KOPT-K1 (cell line): ENCODE results near the gene PPP1R15A.
"Not testable (repeated sequence)": the region's sequence is repeated elsewhere in the genome, so short reads cannot be mapped to it uniquely, and the experiment has no call there.

Experiments
- H3K27ac ChIP-seq: fragments of 200-600 bp; sonication (generic); 2 replicates; pipeline ENCODE4 v1.5.1; 2016; ENCODE audit warnings: antibody characterized with exemption, mild to moderate bottlenecking, low read depth, low read length; ENCODE audit not compliant: poor library complexity, severe bottlenecking
- H3K36me3 ChIP-seq: fragments of 200-600 bp; sonication (generic); 2 replicates; pipeline ENCODE4 v1.5.1; 2017; ENCODE audit warnings: antibody characterized with exemption, mild to moderate bottlenecking, low read length, moderate library complexity; ENCODE audit not compliant: insufficient read depth
- H3K9me3 ChIP-seq: fragments of 200-600 bp; sonication (generic); 2 replicates; pipeline ENCODE4 v1.5.1; 2017; ENCODE audit warnings: antibody characterized with exemption, low read length, mild to moderate bottlenecking; ENCODE audit not compliant: insufficient read depth, poor library complexity, severe bottlenecking

The PPP1R15A gene

DNA sequence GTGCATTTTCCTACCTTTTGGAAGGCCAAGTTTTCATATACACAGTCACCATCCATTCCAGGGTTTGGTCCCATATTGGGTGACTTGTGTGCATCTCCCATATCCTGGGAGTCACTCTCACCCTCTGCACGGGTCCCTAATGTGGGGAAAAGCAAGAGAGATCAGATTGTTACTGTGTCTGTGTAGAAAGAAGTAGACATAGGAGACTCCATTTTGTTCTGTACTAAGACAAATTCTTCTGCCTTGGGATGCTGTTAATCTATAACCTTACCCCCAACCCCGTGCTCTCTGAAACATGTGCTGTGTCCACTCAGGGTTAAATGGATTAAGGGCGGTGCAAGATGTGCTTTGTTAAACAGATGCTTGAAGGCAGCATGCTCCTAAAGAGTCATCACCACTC is 17.3 kb downstream of the PPP1R15A start:
- not testable (repeated sequence) for H3K27ac ChIP-seq, H3K9me3 ChIP-seq, H3K36me3 ChIP-seq

DNA sequence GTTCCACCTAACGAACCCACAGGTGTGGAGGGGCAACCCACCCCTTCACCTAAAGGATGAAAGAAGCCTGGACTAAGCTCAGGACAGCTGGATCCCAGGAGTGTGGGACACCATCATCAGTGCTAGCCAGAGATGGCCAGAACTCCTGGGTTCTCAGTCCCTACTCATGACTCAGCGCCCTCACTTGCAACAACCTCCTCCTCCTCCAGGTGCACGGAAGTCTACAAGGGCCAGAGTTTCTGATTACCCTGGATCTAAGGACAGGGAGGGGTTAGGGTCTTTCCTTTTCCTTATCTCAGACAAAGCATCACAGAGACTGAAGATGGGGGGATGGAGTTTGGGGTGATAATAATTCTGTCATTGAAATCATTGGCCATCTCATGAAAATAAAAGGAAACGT is 18.3 kb downstream of the PPP1R15A start:
- no peaks in the 10 kb centered on the region for H3K9me3 ChIP-seq
- H3K36me3 ChIP-seq: no peaks in the 10 kb centered on the region
- no peak overlapping the region for H3K27ac ChIP-seq

DNA sequence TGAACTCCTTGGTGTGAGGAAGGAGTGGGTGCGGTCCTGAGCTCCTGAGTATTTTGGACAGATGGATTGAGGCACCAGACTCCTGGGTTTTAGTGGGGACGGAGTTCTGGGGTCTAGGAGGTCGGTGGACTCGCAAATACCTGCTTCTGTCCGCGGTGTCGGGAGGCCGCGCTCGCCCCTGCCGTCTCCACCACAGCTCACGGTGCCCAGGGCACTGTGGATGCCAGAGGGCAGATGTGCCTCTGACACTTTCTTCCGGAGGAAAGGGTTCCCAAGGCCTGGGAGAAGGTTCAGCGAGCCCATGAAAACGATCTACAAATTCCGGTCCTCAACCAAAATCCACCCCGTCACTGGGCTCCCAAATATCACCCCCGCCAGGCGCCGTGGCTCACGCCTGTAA is 23.0 kb downstream of the PPP1R15A start:
- H3K9me3 ChIP-seq: no peaks in the 10 kb centered on the region
- H3K36me3 ChIP-seq: no peaks in the 10 kb centered on the region
- H3K27ac ChIP-seq: no peak overlapping the region

DNA sequence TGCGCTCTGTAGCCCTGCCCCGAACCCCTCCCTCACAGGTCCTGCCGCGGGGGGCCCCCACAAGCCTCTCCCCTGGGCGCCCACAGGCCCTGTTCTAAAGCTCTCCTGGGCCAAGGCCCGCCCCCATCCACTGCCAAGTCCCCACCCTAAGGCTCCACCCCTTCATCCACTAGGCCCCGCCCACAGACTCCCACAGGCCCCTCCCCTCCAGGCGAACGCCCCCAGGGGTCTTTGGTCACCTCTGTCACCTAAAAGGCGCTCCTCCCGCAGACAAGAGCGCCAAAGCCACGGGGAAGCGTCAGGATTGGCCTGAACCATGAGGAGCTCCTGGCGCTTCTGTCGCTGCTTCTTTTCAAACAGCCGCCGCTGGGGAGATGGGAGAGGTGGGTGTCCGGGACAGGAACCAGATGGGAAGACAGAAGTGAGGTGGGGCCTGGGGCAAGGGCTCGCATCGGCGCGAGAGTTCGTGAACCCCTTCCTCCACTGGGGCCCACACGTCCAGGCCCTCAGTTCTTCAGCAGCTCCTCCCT is 24.0 kb downstream of the PPP1R15A start:
- Histone ChIP-seq H3K27ac (no peak overlapping the region), H3K36me3 (no peaks in the 10 kb centered on the region), H3K9me3 (no peaks in the 10 kb centered on the region)

DNA sequence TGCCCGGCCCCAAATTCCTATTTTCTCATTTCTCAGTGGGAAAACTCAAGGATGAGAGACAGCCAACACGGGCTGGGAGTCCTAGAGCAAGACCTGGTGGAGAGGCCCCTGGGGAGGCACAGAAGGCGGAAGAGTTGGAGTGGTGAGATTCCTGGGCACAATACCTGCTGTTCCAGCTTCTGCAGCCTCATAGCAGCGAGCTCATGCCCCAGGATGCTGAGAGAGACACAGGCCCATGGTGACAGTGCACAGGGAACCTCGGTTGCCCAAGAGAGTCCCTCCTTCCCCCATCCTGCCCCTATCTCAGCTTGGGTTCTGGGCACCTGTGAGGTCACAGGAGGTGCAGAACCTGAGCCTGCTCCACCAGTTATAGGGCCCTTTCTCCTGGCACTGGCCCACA is 25.0 kb downstream of the PPP1R15A start:
- no peak overlapping the region for H3K27ac ChIP-seq
- no peaks in the 10 kb centered on the region for H3K9me3 ChIP-seq
- peaks cover 7% of the 10 kb centered on the region; the same call in 1 of the 2 replicates for H3K36me3 ChIP-seq

DNA sequence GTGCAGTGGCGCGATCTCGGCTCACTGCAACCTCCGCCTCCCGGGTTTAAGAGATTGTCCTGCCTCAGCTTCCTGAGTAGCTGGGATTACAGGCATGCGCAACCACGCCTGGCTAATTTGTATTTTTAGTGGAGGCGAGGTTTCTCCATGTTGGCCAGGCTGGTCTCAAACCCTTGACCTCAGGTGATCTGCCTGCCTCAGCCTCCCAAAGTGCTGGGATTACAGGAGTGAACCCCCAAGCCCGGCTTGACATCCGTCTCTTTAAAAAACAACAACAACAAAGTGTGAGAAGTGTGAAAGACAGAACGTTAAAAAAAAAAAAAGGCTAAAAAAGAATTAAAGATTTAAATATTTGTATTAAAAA is 27.1 kb downstream of the PPP1R15A start:
- Histone ChIP-seq H3K36me3 (peaks cover 13% of the 10 kb centered on the region), H3K27ac (peak overlapping the region; percentile 96)
- not testable (repeated sequence) for H3K9me3 ChIP-seq

DNA sequence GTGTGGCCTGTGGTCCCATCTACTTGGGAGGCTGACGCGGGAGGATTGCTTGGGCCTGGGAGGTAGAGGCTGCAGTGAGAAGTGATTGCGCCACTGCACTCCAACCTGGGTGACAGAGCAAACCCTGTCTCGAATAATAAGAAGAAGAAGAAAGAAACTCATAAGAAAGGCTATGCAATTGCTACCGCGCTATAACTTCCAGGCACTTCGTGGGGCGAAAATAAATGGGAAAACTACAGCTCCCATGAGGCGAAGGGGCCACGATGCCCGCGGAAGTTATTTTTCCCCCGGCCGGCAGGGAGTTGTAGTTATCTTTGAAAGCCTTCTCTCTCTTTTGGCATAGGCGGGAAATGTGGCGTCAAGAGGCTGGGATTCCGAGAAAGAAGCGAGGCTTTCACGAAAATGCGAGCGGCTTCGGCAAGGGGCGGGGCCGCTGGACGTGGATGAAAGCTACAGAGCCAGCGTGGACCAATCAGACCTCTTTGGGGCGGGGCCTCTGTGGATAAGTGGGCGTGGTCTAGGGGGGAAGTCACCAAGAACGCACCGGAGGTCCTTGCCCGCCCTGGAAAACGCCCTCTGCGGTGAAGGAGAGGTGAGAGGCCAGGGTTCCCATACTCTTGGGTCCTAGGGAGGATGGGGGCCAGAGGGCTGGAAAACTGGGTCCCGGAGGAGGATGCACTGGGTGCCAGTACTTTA is 27.7 kb downstream of the PPP1R15A start, which contains the start of gene NUCB1:
NUCB1 (plus strand) TSS at position 532 of the 696 bp plus-strand sequence. CDS start 485 bp downstream, outside the sequence.
- Histone ChIP-seq H3K9me3 (no peaks in the 10 kb centered on the region), H3K27ac (peak within 1 kb of the TSS; percentile 96), H3K36me3 (peaks cover 19% of the 10 kb centered on the region)

DNA sequence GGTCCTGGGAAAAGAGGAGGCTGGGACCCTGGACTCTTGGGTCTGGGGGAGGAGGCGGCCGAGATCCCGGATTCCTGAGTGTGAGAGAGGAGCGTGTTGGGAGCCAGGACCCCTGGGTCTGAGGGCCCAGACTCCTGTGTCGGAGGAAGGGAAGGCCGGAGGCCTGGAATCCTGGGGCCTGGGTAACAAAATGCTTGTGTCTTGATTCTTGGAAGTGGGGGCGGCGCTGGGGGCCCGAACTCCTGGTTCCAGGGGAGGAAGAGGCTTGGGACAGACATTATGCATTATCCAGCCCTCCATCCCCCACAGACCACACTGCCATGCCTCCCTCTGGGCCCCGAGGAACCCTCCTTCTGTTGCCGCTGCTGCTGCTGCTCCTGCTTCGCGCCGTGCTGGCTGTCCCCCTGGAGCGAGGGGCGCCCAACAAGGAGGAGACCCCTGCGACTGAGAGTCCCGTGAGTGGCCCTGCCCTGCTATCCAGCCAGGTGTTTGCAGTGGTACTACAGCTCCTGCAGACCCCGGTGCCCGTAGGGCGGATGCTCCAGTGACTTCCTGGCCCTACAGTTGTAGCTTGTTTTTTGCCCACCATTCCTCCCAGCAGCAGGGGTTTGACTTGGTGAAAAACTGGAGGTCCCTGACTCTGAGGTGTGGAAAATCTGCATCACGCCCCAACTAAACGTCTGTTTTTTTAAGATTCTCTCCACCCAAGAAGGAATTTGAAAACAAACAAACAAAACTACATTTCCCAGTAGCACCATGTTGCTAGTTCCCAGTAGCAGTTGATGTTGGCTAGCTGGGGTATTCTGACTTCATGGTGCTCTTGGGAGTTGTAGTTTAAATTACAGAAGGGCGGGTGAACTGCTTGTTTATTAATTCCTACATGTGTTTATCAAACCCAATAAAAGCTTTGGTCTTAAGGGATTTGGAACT is 28.5 kb downstream of the PPP1R15A start:
- peak overlapping the region; percentile 96 for H3K27ac ChIP-seq
- H3K9me3 ChIP-seq: no peaks in the 10 kb centered on the region
- H3K36me3 ChIP-seq: peaks cover 26% of the 10 kb centered on the region

DNA sequence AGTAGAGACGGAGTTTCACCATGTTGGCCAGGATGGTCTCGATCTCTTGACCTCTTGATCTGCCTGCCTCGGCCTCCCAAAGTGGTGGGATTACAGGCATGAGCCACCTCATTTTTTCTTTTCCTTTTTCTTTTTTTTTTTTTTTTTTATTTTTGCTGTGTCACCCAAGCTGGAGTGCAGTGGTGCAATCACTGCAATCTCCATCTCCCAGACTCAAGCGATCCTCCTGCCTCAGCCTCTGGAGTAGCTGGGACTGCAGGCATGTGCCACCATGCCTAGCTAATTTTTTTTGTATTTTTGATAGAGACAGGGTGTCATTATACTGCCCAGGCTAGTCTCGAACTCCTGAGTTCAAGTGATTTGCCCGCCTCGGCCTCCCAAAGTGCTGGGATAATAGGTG is 30.1 kb downstream of the PPP1R15A start:
- H3K27ac ChIP-seq, H3K9me3 ChIP-seq: not testable (repeated sequence)
- H3K36me3 ChIP-seq: peaks cover 30% of the 10 kb centered on the region

DNA sequence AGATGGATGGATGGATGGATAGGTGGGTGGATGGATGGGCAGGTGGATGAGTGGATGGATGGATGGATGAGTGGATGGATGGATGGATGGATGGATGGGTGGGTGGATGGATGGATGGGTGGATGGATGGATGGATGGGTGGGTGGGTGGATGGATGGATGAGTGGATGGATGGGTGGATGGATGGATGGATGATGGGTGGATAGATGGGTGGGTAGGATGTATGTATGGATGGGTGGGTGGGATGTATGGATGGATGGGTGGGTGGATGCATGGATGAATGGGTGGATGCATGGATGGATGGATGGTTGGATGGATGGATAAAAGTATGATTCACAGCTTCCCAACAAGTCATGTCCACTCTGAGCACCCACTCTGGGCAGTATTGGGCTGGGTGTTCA is 31.6 kb downstream of the PPP1R15A start:
- H3K36me3 ChIP-seq: peaks cover 45% of the 10 kb centered on the region
- not testable (repeated sequence) for H3K9me3 ChIP-seq, H3K27ac ChIP-seq

DNA sequence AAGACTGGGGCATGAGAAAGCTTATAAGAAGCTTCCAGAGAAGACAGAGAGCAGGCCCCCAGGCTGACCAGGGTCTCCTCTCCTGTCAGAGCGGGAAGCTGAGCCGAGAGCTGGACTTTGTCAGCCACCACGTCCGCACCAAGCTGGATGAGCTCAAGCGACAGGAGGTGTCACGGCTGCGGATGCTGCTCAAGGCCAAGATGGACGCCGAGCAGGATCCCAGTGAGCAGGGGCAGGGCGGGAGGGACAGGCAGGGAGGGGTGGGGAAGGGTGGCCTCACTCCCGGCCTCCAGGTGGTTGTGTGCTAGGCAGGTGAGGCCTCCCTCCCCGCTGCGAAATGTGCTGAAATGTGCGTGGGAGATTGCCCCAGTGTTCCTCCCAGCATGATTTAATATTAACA is 33.4 kb downstream of the PPP1R15A start:
- Histone ChIP-seq H3K36me3 (peaks cover 61% of the 10 kb centered on the region), H3K27ac (no peak overlapping the region), H3K9me3 (no peaks in the 10 kb centered on the region)

DNA sequence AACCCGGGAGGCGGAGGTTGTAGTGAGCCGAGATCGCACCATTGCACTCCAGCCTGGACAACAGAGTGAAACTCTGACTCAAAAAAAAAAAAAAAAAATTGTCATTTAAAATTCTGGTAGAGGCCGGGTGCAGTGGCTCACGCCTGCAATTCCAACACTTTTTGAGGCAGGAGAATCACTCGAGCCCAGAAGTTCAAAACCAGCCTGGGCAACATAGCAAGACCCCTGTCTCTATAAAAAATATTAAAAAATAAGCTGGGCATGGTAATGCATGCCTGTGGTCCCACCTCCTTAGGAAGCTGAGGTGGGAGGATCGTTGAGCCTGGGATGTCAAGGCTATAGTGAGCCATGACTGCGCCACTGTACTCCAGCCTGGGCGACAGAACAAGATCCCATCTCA is 34.1 kb downstream of the PPP1R15A start:
- H3K27ac ChIP-seq: no peak overlapping the region
- no peaks in the 10 kb centered on the region for H3K9me3 ChIP-seq
- peaks cover 68% of the 10 kb centered on the region for H3K36me3 ChIP-seq

DNA sequence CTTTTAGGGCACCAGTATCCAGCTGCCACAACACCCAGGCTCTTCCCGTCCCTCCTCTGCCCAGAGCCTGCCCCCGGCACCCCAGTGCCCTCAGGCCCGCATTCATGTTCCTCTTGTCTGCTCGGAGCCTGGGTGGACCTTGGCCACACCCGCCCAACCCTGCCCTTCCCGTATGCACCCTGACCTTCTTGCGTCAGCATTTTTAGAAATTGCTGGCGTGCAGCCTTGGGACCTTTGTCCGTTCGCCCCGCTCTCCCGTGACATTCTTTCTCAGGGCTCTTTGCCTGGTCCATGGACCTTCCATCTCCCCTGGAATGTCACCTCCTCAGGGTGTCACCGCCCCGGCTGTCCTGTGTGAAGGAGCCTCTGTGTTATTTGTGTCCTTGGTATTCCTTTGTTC is 35.5 kb downstream of the PPP1R15A start:
- peaks cover 74% of the 10 kb centered on the region for H3K36me3 ChIP-seq
- H3K9me3 ChIP-seq: no peaks in the 10 kb centered on the region
- no peak overlapping the region for H3K27ac ChIP-seq

DNA sequence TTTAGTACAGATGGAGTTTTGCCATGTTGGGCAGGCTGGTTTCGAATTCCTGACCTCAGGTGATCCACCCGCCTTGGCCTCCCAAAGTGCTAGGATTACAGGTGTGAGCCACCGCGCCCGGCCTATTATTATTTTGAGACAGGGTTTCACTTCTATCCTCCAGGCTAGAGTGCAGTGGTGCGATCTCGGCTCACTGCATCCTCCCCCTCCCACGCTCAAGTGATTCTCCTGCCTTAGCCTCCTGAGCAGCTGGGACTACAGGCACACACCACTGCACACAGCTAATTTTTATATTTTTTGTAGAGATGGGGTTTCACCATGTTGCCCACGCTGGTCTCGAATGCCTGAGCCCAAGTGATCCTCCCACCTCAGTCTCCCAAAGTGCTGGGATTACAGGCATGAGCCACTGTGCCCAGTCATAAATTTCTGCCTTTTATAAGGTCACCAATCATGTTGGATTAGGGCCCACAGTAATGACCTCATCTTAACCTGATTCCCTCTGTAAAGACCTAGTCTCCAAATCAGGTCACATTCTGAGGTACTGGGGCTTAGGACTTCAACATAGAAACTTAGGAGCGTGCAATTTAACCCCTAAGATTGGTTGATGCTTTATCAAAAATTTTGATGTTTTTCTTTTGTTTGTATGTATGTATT is 37.3 kb downstream of the PPP1R15A start:
- not testable (repeated sequence) for H3K9me3 ChIP-seq, H3K27ac ChIP-seq
- H3K36me3 ChIP-seq: peaks cover 85% of the 10 kb centered on the region

DNA sequence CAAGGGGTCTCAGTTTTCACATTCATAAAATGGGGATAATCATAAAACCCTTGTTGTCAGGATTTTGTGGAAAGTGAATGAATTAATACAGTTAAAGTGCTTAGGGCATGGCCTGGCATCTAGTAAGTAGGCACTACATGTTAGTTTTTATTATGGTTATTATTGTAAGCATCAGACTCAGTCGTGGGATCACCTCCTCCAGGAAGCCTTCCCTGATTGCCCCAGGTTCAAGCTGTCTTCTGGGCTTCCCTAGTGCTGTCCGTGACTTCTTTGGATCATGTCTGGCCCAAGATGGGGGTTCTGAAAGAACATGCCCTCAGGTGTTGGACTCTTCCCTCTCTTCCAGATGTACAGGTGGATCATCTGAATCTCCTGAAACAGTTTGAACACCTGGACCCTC is 38.6 kb downstream of the PPP1R15A start:
- Histone ChIP-seq H3K27ac (no peak overlapping the region), H3K9me3 (no peaks in the 10 kb centered on the region), H3K36me3 (peaks cover 86% of the 10 kb centered on the region)
